Osteocyte (in vitro differentiated cells): Measurements from ENCODE around the gene INTS14. TPM values are rescaled to one million over a fixed set of nuclear protein-coding genes. Genes with fewer than 3 reads are reported as not detected.

Source experiments
- DNase-seq: peaks from one replicate; pipeline ENCODE4 v3.0.0; 2021; ENCODE audit warnings: mixed read lengths; ENCODE audit not compliant: unreplicated experiment; ENCODE audit errors: extremely low spot score
- H3K27ac Mint-ChIP-seq: one replicate; pipeline ENCODE4 v1.8.0; 2021; ENCODE audit warnings: mild to moderate bottlenecking, mixed read lengths; ENCODE audit not compliant: unreplicated experiment
- H3K27me3 Mint-ChIP-seq: one replicate; pipeline ENCODE4 v1.8.0; 2021; ENCODE audit warnings: mixed read lengths; ENCODE audit not compliant: unreplicated experiment
- H3K36me3 Mint-ChIP-seq: one replicate; pipeline ENCODE4 v1.8.0; 2021; ENCODE audit warnings: mixed read lengths; ENCODE audit not compliant: unreplicated experiment
- H3K4me1 Mint-ChIP-seq: one replicate; pipeline ENCODE4 v1.8.0; 2021; ENCODE audit warnings: mixed read lengths; ENCODE audit not compliant: unreplicated experiment
- H3K4me3 Mint-ChIP-seq: one replicate; pipeline ENCODE4 v1.8.0; 2021; ENCODE audit warnings: mild to moderate bottlenecking, moderate library complexity, mixed read lengths; ENCODE audit not compliant: unreplicated experiment
- H3K9me3 Mint-ChIP-seq: one replicate; pipeline ENCODE4 v1.8.0; 2021; ENCODE audit warnings: mixed read lengths; ENCODE audit not compliant: unreplicated experiment
- total RNA-seq: library from RNA; stranded (reverse); gene quantifications from 2 replicates; pipeline ENCODE4 v1.2.1, GENCODE V29; 2021
- TF ChIP-seq, protein P1 (sequence below): fragments of 200-600 bp; sonication (generic); IDR thresholded peaks from 2 replicates; pipeline ENCODE4 v1.5.0; 2021; ENCODE audit warnings: antibody characterized with exemption, mild to moderate bottlenecking, moderate library complexity

Gene INTS14
- total RNA-seq, 1 donor from 2014 or later = 33.9 TPM

DNA sequence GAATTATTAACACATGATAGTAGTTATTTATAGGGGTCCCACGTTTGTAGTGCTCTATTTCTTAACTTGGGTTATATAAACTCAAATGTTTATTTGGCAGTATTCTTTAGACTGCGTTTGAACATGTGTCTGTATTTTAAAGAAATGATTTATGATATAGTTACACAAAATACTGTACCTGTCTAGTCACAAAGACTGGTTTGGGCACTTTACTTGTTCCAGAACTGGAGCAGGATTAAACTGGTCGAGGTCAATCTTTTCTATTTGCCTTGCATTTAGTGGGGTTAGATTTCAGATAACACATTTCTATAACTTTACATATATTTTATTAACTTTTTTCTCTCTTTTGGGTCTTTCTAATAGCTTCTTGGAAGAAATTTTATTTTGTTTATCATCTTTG, 41.2 kb downstream of the INTS14 start:
- Mint-ChIP-seq H3K27me3 (no peaks in the 10 kb centered on the region), H3K4me3 (no peak overlapping the region), H3K4me1 (no peaks in the 10 kb centered on the region), H3K27ac (no peak overlapping the region), H3K36me3 (peaks cover 63% of the 10 kb centered on the region), H3K9me3 (no peaks in the 10 kb centered on the region)
- DNase-seq = no peak
- TF ChIP-seq, protein P1, sequence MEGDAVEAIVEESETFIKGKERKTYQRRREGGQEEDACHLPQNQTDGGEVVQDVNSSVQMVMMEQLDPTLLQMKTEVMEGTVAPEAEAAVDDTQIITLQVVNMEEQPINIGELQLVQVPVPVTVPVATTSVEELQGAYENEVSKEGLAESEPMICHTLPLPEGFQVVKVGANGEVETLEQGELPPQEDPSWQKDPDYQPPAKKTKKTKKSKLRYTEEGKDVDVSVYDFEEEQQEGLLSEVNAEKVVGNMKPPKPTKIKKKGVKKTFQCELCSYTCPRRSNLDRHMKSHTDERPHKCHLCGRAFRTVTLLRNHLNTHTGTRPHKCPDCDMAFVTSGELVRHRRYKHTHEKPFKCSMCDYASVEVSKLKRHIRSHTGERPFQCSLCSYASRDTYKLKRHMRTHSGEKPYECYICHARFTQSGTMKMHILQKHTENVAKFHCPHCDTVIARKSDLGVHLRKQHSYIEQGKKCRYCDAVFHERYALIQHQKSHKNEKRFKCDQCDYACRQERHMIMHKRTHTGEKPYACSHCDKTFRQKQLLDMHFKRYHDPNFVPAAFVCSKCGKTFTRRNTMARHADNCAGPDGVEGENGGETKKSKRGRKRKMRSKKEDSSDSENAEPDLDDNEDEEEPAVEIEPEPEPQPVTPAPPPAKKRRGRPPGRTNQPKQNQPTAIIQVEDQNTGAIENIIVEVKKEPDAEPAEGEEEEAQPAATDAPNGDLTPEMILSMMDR = no peak

DNA sequence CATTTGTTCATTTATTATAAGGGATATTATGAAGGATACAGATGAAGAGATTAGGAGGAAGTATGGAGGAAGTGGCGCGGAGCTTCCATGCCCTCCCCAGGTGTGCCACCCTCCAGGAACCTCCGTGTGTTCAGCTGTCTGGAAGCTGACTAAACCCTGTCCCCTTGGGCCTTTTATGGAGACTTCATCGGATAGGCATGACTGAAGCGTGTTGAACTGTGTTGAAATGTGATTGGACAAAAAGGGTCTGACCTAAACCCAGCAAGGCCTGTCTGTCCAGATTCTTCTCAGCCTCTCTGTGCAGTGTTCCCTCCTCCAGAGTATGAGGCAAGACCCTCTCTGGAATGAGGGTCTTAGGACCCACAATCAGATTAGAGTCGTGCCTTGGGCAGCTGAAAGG, 49.0 kb downstream of the INTS14 start:
- TF ChIP-seq, protein P1 = no peak
- Mint-ChIP-seq H3K27ac (no peak overlapping the region), H3K4me3 (no peak overlapping the region), H3K36me3 (peaks cover 66% of the 10 kb centered on the region), H3K27me3 (no peaks in the 10 kb centered on the region), H3K9me3 (no peaks in the 10 kb centered on the region), H3K4me1 (no peaks in the 10 kb centered on the region)
- no peak for DNase-seq

DNA sequence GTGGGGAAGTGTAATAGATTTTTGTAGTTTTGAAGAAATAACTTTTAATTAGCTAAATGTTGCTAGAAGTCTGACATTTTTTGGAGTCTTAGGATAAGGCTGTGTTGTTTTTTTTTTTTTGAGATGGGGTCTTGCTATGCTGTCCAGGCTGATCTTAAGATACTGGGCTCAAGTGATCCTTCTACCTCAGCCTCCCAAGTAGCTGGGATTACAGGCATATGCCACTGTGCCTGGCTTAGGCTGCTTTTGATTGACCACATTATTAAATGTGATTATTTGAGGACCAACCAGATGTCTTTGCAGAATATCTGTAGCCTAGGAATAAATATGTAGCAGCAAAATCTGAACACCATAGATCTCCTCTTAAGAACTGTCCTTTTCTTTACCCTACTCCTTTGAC, 51.0 kb downstream of the INTS14 start:
- Mint-ChIP-seq H3K4me3 (no peak overlapping the region), H3K9me3 (no peaks in the 10 kb centered on the region), H3K27me3 (no peaks in the 10 kb centered on the region), H3K27ac (no peak overlapping the region), H3K36me3 (peaks cover 62% of the 10 kb centered on the region), H3K4me1 (no peaks in the 10 kb centered on the region)
- TF ChIP-seq, protein P1 = no peak
- no peak for DNase-seq

DNA sequence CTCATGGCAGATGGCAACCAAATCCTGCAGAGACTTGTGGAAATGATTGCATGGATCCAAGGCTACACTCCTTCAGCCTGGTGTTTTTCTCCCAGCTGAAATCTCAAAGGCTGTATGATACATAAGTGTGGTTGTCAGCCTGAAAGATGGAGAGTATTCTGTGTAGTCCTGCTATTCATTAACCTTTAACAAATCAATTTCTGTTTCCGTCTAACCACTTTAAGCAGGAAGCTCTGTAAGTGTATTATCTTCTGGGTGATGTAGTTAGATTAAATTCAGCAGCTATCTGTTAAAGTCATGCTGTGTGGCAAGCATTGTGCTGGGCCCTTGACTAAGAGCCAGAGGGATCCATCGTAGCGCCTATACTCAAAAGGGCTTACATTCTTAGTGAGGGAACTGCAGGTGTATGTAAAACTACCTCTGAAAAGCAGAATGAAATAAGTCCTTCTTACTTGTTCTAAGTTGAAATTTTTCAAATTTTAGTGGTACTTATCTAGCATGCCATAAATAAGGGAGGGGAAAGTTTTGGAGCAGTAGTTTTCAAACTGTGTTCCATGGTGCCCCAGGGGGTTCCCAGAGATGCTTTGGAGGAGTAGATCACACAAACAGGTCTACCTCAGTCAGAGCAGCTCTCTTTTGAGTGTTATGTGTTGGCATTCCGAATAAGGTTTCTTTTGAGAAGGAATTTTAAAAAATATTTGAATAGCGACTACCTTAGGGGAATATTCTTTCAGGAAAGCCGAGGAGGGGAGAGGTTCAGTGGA, 51.8 kb downstream of the INTS14 start:
- TF ChIP-seq, protein P1 = no peak
- Mint-ChIP-seq H3K4me3 (no peak overlapping the region), H3K9me3 (no peaks in the 10 kb centered on the region), H3K4me1 (no peaks in the 10 kb centered on the region), H3K27ac (no peak overlapping the region), H3K27me3 (no peaks in the 10 kb centered on the region), H3K36me3 (peaks cover 56% of the 10 kb centered on the region)
- no peak for DNase-seq

DNA sequence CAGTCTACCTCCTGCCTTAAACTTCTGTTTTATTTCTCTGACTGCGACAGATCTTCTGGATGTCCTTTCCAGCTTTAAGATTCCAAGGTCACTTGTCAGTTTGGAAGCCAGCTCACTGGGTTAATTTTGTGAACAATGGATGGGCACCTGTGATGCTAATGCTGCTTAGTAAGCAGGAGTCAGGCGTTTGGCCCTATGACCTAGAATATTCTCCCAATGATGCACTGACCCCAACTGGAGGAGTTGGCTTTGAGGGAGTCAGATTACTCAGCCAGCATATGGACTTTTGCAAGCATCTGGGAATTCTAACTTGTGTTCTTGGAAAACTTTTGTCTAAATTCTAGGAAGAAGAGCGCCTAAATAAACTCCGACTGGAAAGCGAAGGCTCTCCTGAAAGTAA, 52.6 kb downstream of the INTS14 start:
- H3K36me3 Mint-ChIP-seq = peaks cover 50% of the 10 kb centered on the region
- no peaks in the 10 kb centered on the region for H3K27me3 Mint-ChIP-seq
- TF ChIP-seq, protein P1 = no peak
- H3K4me1 Mint-ChIP-seq = no peaks in the 10 kb centered on the region
- H3K9me3 Mint-ChIP-seq = no peaks in the 10 kb centered on the region
- no peak overlapping the region for H3K27ac Mint-ChIP-seq
- no peak overlapping the region for H3K4me3 Mint-ChIP-seq
- no peak for DNase-seq
